Measurements from ENCODE around the gene PTPRR. TPM values are rescaled to one million over a fixed set of nuclear protein-coding genes. Genes with fewer than 3 reads are reported as not detected.

The PTPRR gene
- total and polyA plus RNA-seq, 8 donors = 0.45 to 11.1 (median 3.9) TPM; not detected in 2

DNA sequence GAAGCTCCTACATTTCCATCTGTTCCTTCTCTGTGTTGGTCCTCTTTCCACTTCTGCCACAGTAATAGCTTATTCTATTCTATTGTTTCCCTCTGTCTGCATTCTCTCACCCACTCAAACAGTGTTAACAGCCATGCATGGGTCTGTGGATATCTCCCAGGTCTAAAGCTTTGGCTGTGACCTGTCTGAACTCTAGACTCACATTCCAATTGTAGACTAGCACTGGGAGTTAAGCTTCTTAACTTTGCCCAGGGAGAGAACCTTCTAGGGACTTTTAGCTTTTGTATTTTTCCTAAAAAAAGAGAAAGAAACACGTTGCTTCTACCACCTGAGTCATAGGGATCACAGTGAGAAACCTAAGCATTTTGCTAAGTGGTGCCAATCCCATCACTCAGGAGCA is 36.7 kb downstream of the PTPRR start:
- Histone ChIP-seq H3K9me3 (no peaks in the 10 kb centered on the region), H3K27ac (no peak overlapping the region), H3K4me3 (no peak overlapping the region), H3K27me3 (no peaks in the 10 kb centered on the region), H3K4me1 (no peaks in the 10 kb centered on the region), H3K36me3 (no peaks in the 10 kb centered on the region)
- TF ChIP-seq CTCF (IDR thresholded peaks at IDR 0.05) (no peak), POLR2A (IDR thresholded peaks at IDR 0.05) (no peak), POLR2AphosphoS5 (IDR thresholded peaks at IDR 0.05) (no peak), EP300 (IDR thresholded peaks at IDR 0.05) (no peak)
- intact Hi-C loops (cut with DNase I; ENCODE audit: low total_unique reads) = no loop called here
- DNase-seq = no peak
- WGBS, 5 donors = 10 to 40% (median 25%) methylated on average over 1 of the region's 1 CpG

DNA sequence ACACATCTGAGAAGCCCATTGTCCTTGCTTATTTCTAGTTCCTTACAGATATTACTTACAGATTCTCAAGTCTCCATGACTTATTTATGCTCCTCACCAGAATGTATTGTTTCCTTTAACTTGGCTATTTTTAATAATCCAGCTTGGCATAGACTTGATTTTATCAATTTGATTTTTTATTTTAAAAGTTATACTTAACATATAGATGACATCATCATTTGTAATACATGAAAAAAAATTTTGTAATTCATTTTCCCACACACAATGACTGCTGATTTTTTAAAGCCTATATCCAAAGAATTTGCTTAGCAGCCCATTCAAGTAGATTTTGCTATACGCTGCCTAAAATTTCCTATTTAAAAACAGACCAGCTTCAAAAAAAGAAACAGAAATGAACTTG is 39.8 kb downstream of the PTPRR start:
- TF ChIP-seq POLR2A (IDR thresholded peaks at IDR 0.05) = no peak
- no peak for TF ChIP-seq POLR2AphosphoS5 (IDR thresholded peaks at IDR 0.05)
- TF ChIP-seq CTCF (IDR thresholded peaks at IDR 0.05) = no peak
- TF ChIP-seq EP300 (IDR thresholded peaks at IDR 0.05) = no peak
- 91 to 97% (median 91%) methylated on average over 1 of the region's 1 CpG for WGBS, 5 donors
- intact Hi-C loops (cut with DNase I; ENCODE audit: low total_unique reads) = no loop called here
- no peaks in the 10 kb centered on the region for H3K27me3 ChIP-seq
- H3K9me3 ChIP-seq = no peaks in the 10 kb centered on the region
- H3K4me1 ChIP-seq = no peaks in the 10 kb centered on the region
- DNase-seq = no peak
- no peak overlapping the region for H3K27ac ChIP-seq
- H3K36me3 ChIP-seq = no peaks in the 10 kb centered on the region
- no peak overlapping the region for H3K4me3 ChIP-seq

DNA sequence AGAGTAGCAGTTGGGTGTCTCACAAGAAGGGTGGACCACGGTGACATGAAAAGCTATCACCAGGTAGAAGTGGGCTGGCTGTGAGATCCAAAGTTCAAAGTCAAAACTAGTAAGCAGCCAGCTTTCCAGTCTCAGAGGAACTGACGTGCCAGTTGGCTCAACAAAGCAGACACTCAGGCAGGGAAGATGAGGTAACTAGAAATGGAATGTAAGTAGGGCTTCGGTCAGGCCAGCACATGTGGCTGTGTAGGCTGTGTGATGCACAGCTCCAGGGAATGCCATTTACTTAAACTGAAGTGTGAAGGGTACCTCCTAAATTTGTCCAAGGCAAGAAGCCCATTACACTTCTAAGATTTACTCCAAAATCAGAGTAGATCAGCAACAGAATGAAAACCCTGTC is 43.6 kb downstream of the PTPRR start:
- intact Hi-C loops (cut with DNase I; ENCODE audit: low total_unique reads) = no loop called here
- H3K4me1 ChIP-seq = no peaks in the 10 kb centered on the region
- 24 to 50% (median 44%) methylated on average over 3 of the region's 3 CpGs for WGBS, 5 donors
- TF ChIP-seq POLR2AphosphoS5 (IDR thresholded peaks at IDR 0.05) (no peak), EP300 (IDR thresholded peaks at IDR 0.05) (no peak), POLR2A (IDR thresholded peaks at IDR 0.05) (no peak), CTCF (IDR thresholded peaks at IDR 0.05) (no peak)
- DNase-seq = no peak
- H3K4me3 ChIP-seq = no peak overlapping the region
- H3K36me3 ChIP-seq = no peaks in the 10 kb centered on the region
- H3K27ac ChIP-seq = no peak overlapping the region
- no peaks in the 10 kb centered on the region for H3K9me3 ChIP-seq
- H3K27me3 ChIP-seq = no peaks in the 10 kb centered on the region

DNA sequence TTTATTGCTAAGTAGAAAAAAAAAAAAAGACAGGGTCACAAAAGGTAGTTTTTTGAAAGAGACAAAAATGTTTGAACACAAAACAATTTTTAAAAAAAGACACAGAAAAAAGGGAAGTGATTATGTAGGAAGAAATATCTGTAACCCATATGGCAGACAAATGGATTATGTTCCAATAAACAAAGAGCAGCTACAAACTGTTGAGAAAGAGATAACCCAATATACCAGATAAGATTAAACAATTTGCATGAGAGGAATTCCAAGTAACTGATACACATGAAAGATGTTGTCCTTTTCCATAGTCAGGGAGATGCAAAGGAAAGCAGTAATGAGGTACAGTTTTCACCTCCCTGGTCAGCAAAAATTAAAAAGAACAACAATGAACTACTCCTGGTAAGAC is 44.9 kb downstream of the PTPRR start:
- no peak for DNase-seq
- Histone ChIP-seq H3K27ac (no peak overlapping the region), H3K4me1 (no peaks in the 10 kb centered on the region), H3K36me3 (no peaks in the 10 kb centered on the region), H3K4me3 (no peak overlapping the region), H3K27me3 (no peaks in the 10 kb centered on the region), H3K9me3 (no peaks in the 10 kb centered on the region)
- intact Hi-C loops (cut with DNase I; ENCODE audit: low total_unique reads) = no loop called here
- no peak for TF ChIP-seq POLR2A (IDR thresholded peaks at IDR 0.05)
- no peak for TF ChIP-seq EP300 (IDR thresholded peaks at IDR 0.05)
- TF ChIP-seq CTCF (IDR thresholded peaks at IDR 0.05) = no peak
- TF ChIP-seq POLR2AphosphoS5 (IDR thresholded peaks at IDR 0.05) = no peak

Measured in stomach (tissue), 9 donors.